GM12878 (cell line): ENCODE results near the gene WDR48. TPM values are rescaled to one million over a fixed set of nuclear protein-coding genes. Genes with fewer than 3 reads are reported as not detected.

Experiments used
- ATAC-seq: fragments of 200-7000 bp; cut with Tn5 transposase; 3 replicates; pipeline ENCODE4 v1.9.1; 2020; ENCODE audit warnings: mild to moderate bottlenecking, moderate library complexity
- BruUV-seq: library from RNA; stranded (reverse); fragments of 400-500 nt; replicated peaks from 2 replicates; lab custom pipeline; 2021; lab: Mats Ljungman, UMichigan
- CTCF ChIA-PET: fragments of 300-600 bp; sonication (Branson Sonifier 250); formaldehyde crosslinking; extraction: SDS; loops from one replicate; lab custom pipeline; 2021; ENCODE audit warnings: inconsistent platforms; lab: Yijun Ruan, JAX
- POLR2A ChIA-PET: fragments of 350-600 bp; formaldehyde crosslinking; extraction: SDS; loops from one replicate; lab custom pipeline; 2021; ENCODE audit warnings: inconsistent platforms; lab: Charles Lee
- RAD21 ChIA-PET: fragments of 300-600 bp; sonication (Branson Sonifier 250); formaldehyde crosslinking; loops from one replicate; lab custom pipeline; 2023; ENCODE audit warnings: antibody characterized with exemption; ENCODE audit not compliant: unreplicated experiment; lab: Charles Lee
- SMC1A ChIA-PET: fragments of 300-600 bp; sonication (Branson Sonifier 250); formaldehyde crosslinking; loops from one replicate; lab custom pipeline; 2023; ENCODE audit not compliant: unreplicated experiment, uncharacterized antibody; lab: Charles Lee
- DNase-seq: peaks from one replicate; pipeline ENCODE4 v3.0.0-alpha.2; 2011; ENCODE audit warnings: low read depth, low spot score
- FAIRE-seq: peaks from 3 replicates; lab custom pipeline; 2011; peaks lifted over from hg19 to GRCh38; lab: Jason Lieb, UNC
- H2AFZ ChIP-seq: 2 replicates; pipeline ENCODE4 v1.6.0; 2011; ENCODE audit warnings: low read depth, low read length, control low read depth; ENCODE audit not compliant: control insufficient read depth
- H3K27ac ChIP-seq: 2 replicates; pipeline ENCODE4 v1.5.1; 2011; ENCODE audit warnings: control low read depth; ENCODE audit not compliant: control insufficient read depth, insufficient read depth
- H3K27me3 ChIP-seq, 2 experiments: replicated peaks in 1 of 2; 2 replicates each; pipeline versions ENCODE4 v1.6.0 to v1.6.1; 2011; ENCODE audit warnings: low read length in 1 of 2; ENCODE audit not compliant: control insufficient read depth in 2 of 2, insufficient read depth in 2 of 2
- H3K36me3 ChIP-seq, 2 experiments: 2 replicates each; pipeline ENCODE4 v1.5.1; 2011; ENCODE audit warnings: low read length in 1 of 2; ENCODE audit not compliant: control insufficient read depth in 2 of 2, insufficient read depth in 2 of 2
- H3K4me1 ChIP-seq: 2 replicates; pipeline ENCODE4 v1.6.1; 2011; ENCODE audit warnings: mild to moderate bottlenecking, low read length, moderate library complexity, mixed read lengths; ENCODE audit not compliant: control insufficient read depth, insufficient read depth
- H3K4me2 ChIP-seq: 2 replicates; pipeline ENCODE4 v1.6.0; 2011; ENCODE audit warnings: control low read depth; ENCODE audit not compliant: control insufficient read depth, insufficient read depth
- H3K4me3 ChIP-seq: fragments of 200-600 bp; sonication (generic); 2 replicates; pipeline ENCODE4 v1.5.1; 2016
- H3K79me2 ChIP-seq: 2 replicates; pipeline ENCODE4 v1.6.0; 2011; ENCODE audit warnings: low read length; ENCODE audit not compliant: control insufficient read depth, insufficient read depth
- H3K9ac ChIP-seq: 2 replicates; pipeline ENCODE4 v1.8.0; 2011; ENCODE audit warnings: low read length, control low read depth, mixed read lengths; ENCODE audit not compliant: control insufficient read depth, insufficient read depth
- H3K9me3 ChIP-seq: replicated peaks from 3 replicates; pipeline ENCODE4 v1.5.1; 2011; ENCODE audit warnings: mild to moderate bottlenecking, low read length; ENCODE audit not compliant: control insufficient read depth, insufficient read depth
- H4K20me1 ChIP-seq: 2 replicates; pipeline ENCODE4 v1.6.0; 2011; ENCODE audit not compliant: control insufficient read depth, insufficient read depth
- HSF1 ChIP-seq: fragments of 150-350 bp; IDR thresholded peaks from 2 replicates; pipeline ENCODE4 v1.6.1; 2014; ENCODE audit warnings: mild to moderate bottlenecking, low read depth, low read length
- MXI1 ChIP-seq: fragments of 150-350 bp; IDR thresholded peaks from 2 replicates; pipeline ENCODE4 v1.6.1; 2011; ENCODE audit warnings: low read depth, mild to moderate bottlenecking, inconsistent platforms, low read length, improper control_type of control experiment
- WGBS: methylation state at CpG from one replicate; pipeline ENCODE4 v1.1.6; 2016; ENCODE audit warnings: low lambda C conversion rate; ENCODE audit not compliant: insufficient replicate concordance, insufficient coverage; ENCODE audit errors: missing lambda C conversion rate; 5-methylcytosine and 5-hydroxymethylcytosine counted together
- in situ Hi-C: fragments of 300-500 bp; cut with MboI; formaldehyde crosslinking; loops from 9 replicates; pipeline ENCODE4 v1.14.3; 2018; ENCODE audit warnings: mixed read lengths
- intact Hi-C: fragments of 100-400 bp; cut with micrococcal nuclease; formaldehyde crosslinking; loops from one replicate; pipeline ENCODE4 v1.14.2; 2022; ENCODE audit not compliant: unreplicated experiment
- polyA plus RNA-seq, 11 experiments: library from polyadenylated mRNA; depleted of rRNA in 4 of 11; unstranded in 6 of 11; stranded (reverse) in 5 of 11; fragments of >200 nt; fragmentation: Nextera tagmentation in 4 of 11; fragmentation: Illumina TruSeq in 1 of 11; extraction: Ambion mirVana in 4 of 11; extraction: Trizol in 1 of 11; gene quantifications; 1 replicate in 1 of 11; 2 replicates in 10 of 11; pipeline versions ENCODE4 v1.2.1 to v1.2.3, GENCODE V29; 2011 to 2016; ENCODE audit warnings: inconsistent platforms in 2 of 11, missing spikeins in 2 of 11, low read depth in 1 of 11
- total RNA-seq, 4 experiments: library from RNA; depleted of rRNA in 3 of 4; stranded (reverse); fragments of >200 nt in 3 of 4; fragmentation: Illumina TruSeq in 1 of 4; extraction: Trizol in 1 of 4; gene quantifications; 2 replicates each; pipeline versions ENCODE4 v1.2.1 to v1.2.3, GENCODE V29; 2013 to 2021
- TF ChIP-seq, protein P1 (sequence below): fragments of 450-650 bp; IDR thresholded peaks from 2 replicates; pipeline ENCODE4 v1.6.1; 2016; ENCODE audit warnings: mild to moderate bottlenecking, moderate library complexity, borderline replicate concordance

Gene WDR48
- total and polyA plus RNA-seq, 10 of the 15 experiments (the other 5 are each of a cell fraction or from before 2014, with no cell fraction given): 16.8 to 43.8 (median 29.0) TPM

GRCh38 chr3:39082666-39083313 is 31.0 kb downstream of the WDR48 start:
- Histone ChIP-seq H3K4me1 (0 out of 2 replicates have a peak, but pooled peaks cover 2% of the 10 kb centered on the region), H3K9me3 (no peaks in the 10 kb centered on the region), H3K27me3 (no peaks in the 10 kb centered on the region), H3K79me2 (no peaks in the 10 kb centered on the region), H3K27ac (no peak overlapping the region), H3K4me3 (no peak overlapping the region), H3K9ac (no peak overlapping the region), H3K4me2 (no peak overlapping the region), H4K20me1 (no peaks in the 10 kb centered on the region), H2AFZ (no peak overlapping the region), H3K36me3 (peaks cover 3 to 13% of the 10 kb centered on the region in 2 experiments; a peak in 3 of 4 replicates)
- SMC1A ChIA-PET: interaction anchor here (0.9 to 2.6 kb wide), 2 partner anchors 13 to 205 kb away, joined by 3 to 8 read pairs; no protein-coding TSS in a partner anchor
- ATAC-seq: no peak
- POLR2A ChIA-PET: no interaction called here
- CTCF ChIA-PET: no interaction called here
- whole genome bisulfite sequencing: 97% methylated on average over 4 of the region's 4 CpGs
- TF ChIP-seq HSF1 (no peak), MXI1 (no peak)
- TF ChIP-seq, protein P1, sequence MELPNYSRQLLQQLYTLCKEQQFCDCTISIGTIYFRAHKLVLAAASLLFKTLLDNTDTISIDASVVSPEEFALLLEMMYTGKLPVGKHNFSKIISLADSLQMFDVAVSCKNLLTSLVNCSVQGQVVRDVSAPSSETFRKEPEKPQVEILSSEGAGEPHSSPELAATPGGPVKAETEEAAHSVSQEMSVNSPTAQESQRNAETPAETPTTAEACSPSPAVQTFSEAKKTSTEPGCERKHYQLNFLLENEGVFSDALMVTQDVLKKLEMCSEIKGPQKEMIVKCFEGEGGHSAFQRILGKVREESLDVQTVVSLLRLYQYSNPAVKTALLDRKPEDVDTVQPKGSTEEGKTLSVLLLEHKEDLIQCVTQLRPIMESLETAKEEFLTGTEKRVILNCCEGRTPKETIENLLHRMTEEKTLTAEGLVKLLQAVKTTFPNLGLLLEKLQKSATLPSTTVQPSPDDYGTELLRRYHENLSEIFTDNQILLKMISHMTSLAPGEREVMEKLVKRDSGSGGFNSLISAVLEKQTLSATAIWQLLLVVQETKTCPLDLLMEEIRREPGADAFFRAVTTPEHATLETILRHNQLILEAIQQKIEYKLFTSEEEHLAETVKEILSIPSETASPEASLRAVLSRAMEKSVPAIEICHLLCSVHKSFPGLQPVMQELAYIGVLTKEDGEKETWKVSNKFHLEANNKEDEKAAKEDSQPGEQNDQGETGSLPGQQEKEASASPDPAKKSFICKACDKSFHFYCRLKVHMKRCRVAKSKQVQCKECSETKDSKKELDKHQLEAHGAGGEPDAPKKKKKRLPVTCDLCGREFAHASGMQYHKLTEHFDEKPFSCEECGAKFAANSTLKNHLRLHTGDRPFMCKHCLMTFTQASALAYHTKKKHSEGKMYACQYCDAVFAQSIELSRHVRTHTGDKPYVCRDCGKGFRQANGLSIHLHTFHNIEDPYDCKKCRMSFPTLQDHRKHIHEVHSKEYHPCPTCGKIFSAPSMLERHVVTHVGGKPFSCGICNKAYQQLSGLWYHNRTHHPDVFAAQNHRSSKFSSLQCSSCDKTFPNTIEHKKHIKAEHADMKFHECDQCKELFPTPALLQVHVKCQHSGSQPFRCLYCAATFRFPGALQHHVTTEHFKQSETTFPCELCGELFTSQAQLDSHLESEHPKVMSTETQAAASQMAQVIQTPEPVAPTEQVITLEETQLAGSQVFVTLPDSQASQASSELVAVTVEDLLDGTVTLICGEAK: no peak
- in situ Hi-C loops: no loop called here
- FAIRE-seq: no peak
- intact Hi-C loops: no loop called here
- RAD21 ChIA-PET: no interaction called here
- no peak for DNase-seq
- no TSS peak for BruUV-seq
